ENCODE measurements around the gene DCTN4.
A peak's percentile ranks its signal among the peaks of the same experiment; 100 is the strongest.

DCTN4 gene

GRCh38 chr5:150734579-150735384 is 24.0 kb downstream of the DCTN4 start:
- no peak for DNase-seq

DNA sequence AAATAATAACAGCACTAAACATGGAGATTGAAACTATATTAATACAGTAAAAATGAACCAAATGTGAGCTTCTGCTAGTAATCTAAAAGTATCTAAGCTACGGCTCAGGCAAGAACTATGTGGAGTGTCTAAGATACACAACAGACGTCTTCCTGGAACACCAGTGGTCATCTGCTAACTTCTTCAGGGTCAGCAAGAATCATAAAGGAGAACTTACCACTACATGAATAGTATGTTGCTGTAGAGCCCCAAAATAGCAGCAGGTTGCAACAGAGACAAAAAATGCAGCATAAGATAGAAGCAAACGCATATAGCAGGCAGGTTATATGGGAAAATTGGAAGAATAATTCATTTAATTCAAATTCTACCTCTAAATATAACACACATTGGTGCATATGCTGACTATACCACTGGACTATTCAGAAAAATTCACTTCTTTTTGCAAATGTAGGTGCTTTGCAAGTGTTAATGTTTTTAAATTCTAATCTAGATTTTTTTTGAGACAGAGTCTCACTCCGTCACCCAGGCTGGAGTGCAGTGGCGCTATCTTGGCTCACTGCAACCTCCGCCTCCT is 27.1 kb downstream of the DCTN4 start:
- DNase-seq = no peak

- DNase-seq = no peak
Observed at GRCh38 chr5:150729859-150730258, 29.0 kb downstream of the DCTN4 start.

DNA sequence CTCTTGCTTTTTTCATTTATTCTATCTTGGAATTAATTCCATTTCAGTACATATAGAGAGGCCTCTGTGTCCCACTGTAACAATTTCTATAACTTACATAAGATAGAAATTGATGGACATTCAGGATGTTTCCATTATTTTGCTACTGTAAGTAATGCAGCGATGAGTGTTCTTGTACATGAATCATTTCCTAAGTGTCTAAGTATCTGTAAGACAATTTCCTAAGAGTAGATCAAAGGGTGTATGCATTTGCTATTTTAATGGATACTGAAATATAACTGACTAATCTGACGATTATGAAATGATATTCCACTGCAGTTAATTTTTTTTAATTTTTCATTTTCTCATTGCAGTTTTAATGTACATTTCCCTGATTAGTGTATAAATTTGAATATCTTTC is 35.0 kb downstream of the DCTN4 start:
- DNase-seq = no peak

DNA sequence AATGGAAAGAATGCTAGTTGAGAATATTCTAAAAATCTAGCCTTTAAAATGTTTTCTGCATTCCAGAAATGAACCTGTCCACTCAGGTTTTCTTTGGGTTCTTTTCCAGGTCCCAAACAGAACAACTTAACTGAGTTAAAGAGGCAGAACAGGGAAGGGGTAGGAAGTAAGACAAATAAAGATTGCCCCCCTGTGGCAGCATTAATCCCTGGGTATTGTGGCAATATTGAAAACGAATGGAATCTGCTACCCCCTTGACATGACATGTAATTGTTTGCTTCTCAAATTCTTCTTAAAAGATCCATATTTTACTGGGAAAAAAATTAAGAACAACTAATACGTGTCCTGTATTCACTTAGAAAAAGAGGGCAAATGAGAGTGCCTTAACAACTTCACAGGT is 48.7 kb downstream of the DCTN4 start:
- DNase-seq = no peak

GRCh38 chr5:150706776-150707390 is 51.9 kb downstream of the DCTN4 start:
- no peak for DNase-seq

DNA sequence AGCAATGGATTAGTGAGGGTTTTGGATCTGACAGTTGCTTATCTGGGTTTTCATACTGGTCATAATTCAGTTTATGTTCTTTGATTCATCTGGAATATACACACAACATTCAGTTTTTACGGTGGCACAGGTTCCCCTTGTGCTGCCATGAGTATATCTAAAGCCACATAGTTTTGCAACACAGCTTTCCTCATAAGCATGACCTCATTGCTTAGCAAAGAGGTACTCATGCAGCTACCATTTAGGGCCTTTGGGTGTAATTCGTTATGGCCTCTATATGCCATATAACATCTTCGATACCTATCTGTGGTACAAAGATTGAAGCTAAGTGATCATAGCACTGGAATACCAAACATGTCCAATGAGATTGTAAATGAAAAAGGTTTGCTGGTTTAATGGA is 55.1 kb downstream of the DCTN4 start:
- no peak for DNase-seq

DNA sequence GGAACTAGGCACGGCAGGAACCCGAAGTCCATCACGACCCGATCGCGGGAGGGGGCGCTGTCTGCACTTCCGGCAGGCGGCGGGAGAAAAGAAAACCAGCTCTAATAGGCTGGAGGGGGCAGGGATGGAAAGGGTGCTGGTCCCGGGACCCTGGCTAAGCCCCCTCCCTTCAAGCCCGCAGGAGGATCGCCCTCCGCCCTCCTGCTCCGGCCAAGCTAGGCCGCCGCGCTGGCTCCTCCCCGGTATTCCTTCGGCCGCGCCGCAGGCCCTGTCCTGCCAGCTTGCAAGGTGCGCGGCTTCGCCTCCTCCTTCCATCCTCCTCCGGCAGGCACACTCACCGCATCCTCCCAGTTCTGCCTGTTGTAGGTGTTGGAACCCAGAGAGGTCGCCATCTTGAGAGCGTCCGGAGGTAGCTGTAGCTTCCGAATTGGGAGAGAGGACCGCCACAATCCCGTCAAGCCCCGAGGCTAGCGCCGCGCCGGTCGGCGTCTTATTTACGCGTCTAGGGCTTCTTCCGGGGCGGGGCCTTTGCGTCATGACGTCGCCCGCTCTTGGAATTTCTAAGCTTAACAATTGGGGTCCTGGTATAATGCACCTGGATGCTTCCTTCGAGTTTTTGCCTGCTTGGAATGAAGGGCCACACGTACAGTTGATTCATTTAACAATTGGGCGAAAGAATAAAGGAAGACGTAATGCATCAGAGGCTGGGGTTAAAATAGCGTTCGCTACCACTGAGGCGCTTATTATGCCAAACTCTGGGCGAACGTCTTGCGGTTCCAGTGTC is 58.0 kb downstream of the DCTN4 start, which contains the start of gene RBM22:
RBM22 (minus strand) TSS at position 469 of the 784 bp plus-strand sequence; CDS start at position 392, 77 bp downstream.
- DNase-seq = peak; percentile 86

DNA sequence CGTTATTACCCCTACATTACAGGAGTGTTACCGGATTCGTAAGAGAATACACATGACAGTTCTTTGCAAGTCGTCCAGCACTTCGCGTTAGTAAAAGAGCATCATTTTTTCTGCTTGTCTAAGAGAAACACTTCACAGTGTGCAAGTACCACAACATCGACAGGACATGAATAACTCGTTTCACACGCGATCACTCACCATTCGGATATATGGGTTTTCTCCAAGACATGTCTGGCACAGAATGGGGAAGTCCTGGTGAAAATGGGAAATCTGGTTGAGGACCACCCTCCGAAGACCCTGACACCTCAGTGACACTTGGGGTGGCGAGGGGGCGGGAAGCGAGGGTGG is 58.6 kb downstream of the DCTN4 start:
- DNase-seq = no peak

- DNase-seq = no peak
Observed at GRCh38 chr5:150694612-150695011, 64.2 kb downstream of the DCTN4 start.

DNA sequence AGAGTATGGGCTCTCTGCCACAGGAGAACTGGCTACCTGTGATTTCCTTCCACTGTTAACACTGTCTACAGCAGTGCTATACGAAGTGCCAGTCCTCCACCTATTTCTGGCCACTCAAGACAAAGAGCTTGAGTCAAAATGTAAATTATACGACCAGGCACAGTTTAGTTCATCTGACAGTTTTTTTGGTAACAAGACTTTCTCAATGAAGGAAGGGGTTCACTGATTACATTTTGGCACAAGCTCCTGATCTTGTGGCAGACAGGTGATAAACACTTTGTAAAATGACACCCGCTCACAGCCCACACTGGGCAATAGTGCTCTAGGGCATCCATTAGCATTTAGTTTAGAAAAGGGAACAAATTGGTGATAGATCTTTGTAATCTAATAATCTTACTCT is 66.5 kb downstream of the DCTN4 start:
- no peak for DNase-seq

- no peak for DNase-seq
Observed at GRCh38 chr5:150690760-150691159, 68.1 kb downstream of the DCTN4 start.

GRCh38 chr5:150689120-150689519 is 69.7 kb downstream of the DCTN4 start:
- no peak for DNase-seq

DNA sequence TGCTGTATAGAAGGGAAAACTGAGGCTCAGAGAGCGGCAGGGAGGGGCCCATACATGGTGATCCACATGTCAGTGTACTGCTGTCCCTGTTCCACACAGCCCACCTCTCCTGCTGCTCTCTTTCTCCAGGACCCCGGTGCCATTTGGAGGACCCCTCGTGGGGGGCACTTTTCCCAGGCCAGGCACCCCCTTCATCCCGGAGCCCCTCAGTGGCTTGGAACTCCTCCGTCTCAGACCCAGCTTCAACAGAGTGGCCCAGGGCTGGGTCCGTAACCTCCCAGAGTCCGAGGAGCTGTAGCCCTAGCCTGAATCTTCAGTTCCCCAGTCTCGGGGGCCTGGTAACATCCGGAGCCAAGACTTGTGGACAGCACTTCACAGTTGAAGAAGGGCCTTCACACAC is 82.2 kb downstream of the DCTN4 start:
- no peak for DNase-seq

- no peak for DNase-seq
Observed at GRCh38 chr5:150675069-150675468, 83.7 kb downstream of the DCTN4 start.

GRCh38 chr5:150674341-150674821 is 84.4 kb downstream of the DCTN4 start:
- no peak for DNase-seq

DNA sequence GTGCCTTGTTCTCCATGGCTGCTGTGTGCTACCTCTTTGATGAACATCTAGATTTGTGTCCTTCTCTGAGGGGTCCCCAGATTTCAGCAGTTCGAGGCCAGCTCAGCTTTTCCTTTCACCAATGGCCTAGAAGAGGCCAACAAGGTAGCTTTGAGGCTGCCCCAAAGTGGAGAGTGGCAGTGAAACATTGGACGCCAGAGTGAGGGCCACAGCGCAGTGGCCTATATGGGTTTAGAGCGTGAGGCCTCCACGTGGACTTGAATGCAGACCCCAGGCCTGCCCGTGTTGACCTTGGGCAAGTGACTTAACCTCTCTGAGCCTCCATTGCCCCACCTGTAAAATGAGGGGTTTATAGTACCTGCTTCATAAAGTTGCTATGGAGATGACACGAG is 85.9 kb downstream of the DCTN4 start:
- DNase-seq = no peak

DNA sequence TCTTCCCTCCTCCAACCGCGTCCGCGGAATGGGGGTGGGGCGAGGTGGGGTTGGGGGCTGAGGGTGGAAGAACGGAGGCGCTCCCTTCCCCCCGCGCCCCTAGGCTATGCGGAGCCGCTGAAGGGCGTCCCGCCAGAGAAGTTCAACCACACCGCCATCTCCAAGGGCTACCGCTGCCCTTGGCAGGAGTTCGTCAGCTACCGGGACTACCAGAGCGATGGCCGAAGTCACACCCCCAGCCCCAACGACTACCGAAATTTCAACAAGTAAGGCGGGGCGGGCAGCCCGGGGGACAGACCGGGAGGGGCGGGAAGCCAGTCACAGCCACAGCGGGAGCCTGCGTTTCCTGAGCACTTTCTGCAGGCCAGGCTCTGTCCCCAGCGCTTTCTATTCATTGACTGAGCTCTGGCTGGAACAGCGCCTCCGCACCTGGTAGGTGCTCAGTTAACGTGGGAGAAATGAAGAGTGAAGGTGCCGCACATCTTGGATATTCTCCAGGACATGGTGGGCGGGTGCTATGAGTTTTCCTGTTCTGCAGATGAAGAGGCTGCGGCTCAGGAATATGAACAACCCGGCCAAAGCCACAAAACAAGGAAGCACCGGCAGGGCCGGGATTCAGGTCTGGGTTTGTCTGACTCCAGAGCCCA is 86.5 kb downstream of the DCTN4 start:
- no peak for DNase-seq

GRCh38 chr5:150671509-150672236 is 87.1 kb downstream of the DCTN4 start:
- no peak for DNase-seq

DNA sequence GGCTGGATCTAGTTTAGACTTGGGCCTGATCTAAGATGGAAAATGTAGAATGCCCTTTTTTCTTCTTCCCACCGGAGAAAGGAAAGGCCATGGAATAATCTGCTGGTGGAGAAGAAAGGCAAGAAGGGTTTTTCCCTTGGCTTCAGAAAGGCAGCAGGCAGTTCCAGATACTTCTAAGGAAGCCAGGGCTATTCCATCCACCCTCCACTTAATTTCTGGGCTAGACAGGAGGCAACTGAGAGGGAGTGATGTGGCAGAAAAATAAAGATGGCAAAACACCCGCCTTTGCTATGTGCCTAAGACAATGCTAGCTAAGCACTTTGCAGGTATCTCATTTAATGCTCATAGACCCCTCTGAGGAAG is 87.9 kb downstream of the DCTN4 start:
- DNase-seq = no peak

DNA sequence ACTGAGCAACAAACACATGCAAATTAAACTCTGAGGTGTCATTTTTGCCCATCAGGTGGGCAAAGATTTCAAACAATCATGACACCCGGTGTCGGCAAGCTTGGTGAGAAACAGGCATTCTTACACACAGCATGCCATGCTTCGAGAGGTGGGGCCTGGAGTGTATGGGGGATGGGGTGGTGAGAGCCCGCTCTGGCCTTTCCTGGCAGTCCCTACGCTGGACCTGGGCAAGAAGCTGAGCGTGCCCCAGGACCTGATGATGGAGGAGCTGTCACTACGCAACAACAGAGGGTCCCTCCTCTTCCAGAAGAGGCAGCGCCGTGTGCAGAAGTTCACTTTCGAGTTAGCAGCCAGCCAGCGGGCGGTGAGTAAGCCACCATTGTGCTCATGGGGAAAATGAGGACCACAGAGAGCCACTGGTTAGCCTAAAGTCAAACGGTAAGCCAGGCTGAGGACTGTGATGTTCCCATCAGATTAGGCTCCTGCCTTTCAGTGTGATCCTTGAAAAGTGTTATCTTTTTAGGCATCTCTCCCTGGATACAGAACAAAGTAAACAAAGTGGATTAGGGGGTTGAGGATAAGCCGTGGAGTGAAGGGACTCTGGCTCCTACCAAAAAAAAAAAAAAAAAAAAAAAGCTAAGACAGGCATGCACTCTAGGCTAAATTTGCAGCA is 88.4 kb downstream of the DCTN4 start:
- DNase-seq = no peak

GRCh38 chr5:150665044-150665443 is 93.8 kb downstream of the DCTN4 start:
- DNase-seq = no peak
